GM12878 (cell line): ENCODE results near the gene SLC29A1. TPM values are rescaled to one million over a fixed set of nuclear protein-coding genes. Genes with fewer than 3 reads are reported as not detected.

ENCODE experiments used
- ATF2 ChIP-seq: IDR thresholded peaks from 2 replicates; pipeline ENCODE4 v1.6.1; 2012; ENCODE audit warnings: low read length, inconsistent platforms
- ATF7 ChIP-seq: fragments of 450-650 bp; IDR thresholded peaks from 2 replicates; pipeline ENCODE4 v1.6.1; 2016; ENCODE audit warnings: low read depth, mild to moderate bottlenecking
- CHD4 ChIP-seq: fragments of 200-600 bp; sonication (generic); IDR thresholded peaks from 2 replicates; pipeline ENCODE4 v1.6.1; 2016; ENCODE audit warnings: mild to moderate bottlenecking
- ESRRA ChIP-seq: IDR thresholded peaks from 2 replicates; pipeline ENCODE4 v1.6.1; 2012; ENCODE audit warnings: mild to moderate bottlenecking, low read length, improper control_type of control experiment
- IRF5 ChIP-seq: fragments of 450-650 bp; IDR thresholded peaks from 2 replicates; pipeline ENCODE4 v1.6.1; 2017; ENCODE audit warnings: borderline replicate concordance
- LARP7 ChIP-seq: fragments of 450-650 bp; IDR thresholded peaks from 2 replicates; pipeline ENCODE4 v1.6.1; 2017; ENCODE audit warnings: mild to moderate bottlenecking
- MEF2B ChIP-seq: fragments of 450-650 bp; IDR thresholded peaks from 2 replicates; pipeline ENCODE4 v1.6.1; 2018; ENCODE audit warnings: mild to moderate bottlenecking, moderate library complexity; ENCODE audit not compliant: partially characterized antibody, poor library complexity, severe bottlenecking
- MYB ChIP-seq: fragments of 150-350 bp; IDR thresholded peaks from 2 replicates; pipeline ENCODE4 v1.6.1; 2014; ENCODE audit warnings: mild to moderate bottlenecking, low read depth, low read length, borderline replicate concordance
- MYC ChIP-seq: IDR thresholded peaks from 2 replicates; pipeline ENCODE4 v1.6.1; 2011; ENCODE audit warnings: mild to moderate bottlenecking, low read length, moderate library complexity, inconsistent platforms; ENCODE audit not compliant: insufficient read depth, insufficient replicate concordance, insufficient read length, severe bottlenecking
- NFYA ChIP-seq: IDR thresholded peaks from 2 replicates; pipeline ENCODE4 v1.6.1; 2011; ENCODE audit warnings: low read depth, mild to moderate bottlenecking, low read length, improper control_type of control experiment, borderline replicate concordance
- PAX8 ChIP-seq: fragments of 450-650 bp; IDR thresholded peaks from 2 replicates; pipeline ENCODE4 v1.6.1; 2017; ENCODE audit warnings: mild to moderate bottlenecking, moderate library complexity
- POLR2AphosphoS5 ChIP-seq: IDR thresholded peaks from 2 replicates; pipeline ENCODE4 v1.6.1; 2011; ENCODE audit warnings: mild to moderate bottlenecking, low read length, inconsistent platforms
- PRDM15 ChIP-seq: fragments of 450-650 bp; formaldehyde crosslinking; IDR thresholded peaks from 2 replicates; pipeline ENCODE4 v1.4.0; 2020; ENCODE audit warnings: mild to moderate bottlenecking, moderate library complexity
- RELA ChIP-seq: fragments of 450-650 bp; IDR thresholded peaks from 2 replicates; pipeline ENCODE4 v1.8.0; 2014; ENCODE audit warnings: borderline replicate concordance; ENCODE audit not compliant: partially characterized antibody
- SRF ChIP-seq, 2 experiments: IDR thresholded peaks; 2 replicates each; pipeline ENCODE4 v1.6.1; 2011; ENCODE audit warnings: low read depth in 2 of 2, low read length in 2 of 2, mild to moderate bottlenecking in 1 of 2, moderate library complexity in 1 of 2
- SUPT20H ChIP-seq: IDR thresholded peaks from 2 replicates; pipeline ENCODE4 v1.6.1; 2011; ENCODE audit warnings: low read depth, mild to moderate bottlenecking, low read length, moderate library complexity, borderline replicate concordance; ENCODE audit not compliant: control insufficient read depth
- TCF3 ChIP-seq: IDR thresholded peaks from 2 replicates; pipeline ENCODE4 v1.6.1; 2012; ENCODE audit warnings: low read depth, mild to moderate bottlenecking, low read length, borderline replicate concordance; ENCODE audit not compliant: insufficient read depth
- USF2 ChIP-seq: IDR thresholded peaks from 2 replicates; pipeline ENCODE4 v1.6.1; 2011; ENCODE audit warnings: low read depth, low read length, improper control_type of control experiment, borderline replicate concordance
- polyA plus RNA-seq, 11 experiments: library from polyadenylated mRNA; depleted of rRNA in 4 of 11; unstranded in 6 of 11; stranded (reverse) in 5 of 11; fragments of >200 nt; fragmentation: Nextera tagmentation in 4 of 11; fragmentation: Illumina TruSeq in 1 of 11; extraction: Ambion mirVana in 4 of 11; extraction: Trizol in 1 of 11; gene quantifications; 1 replicate in 1 of 11; 2 replicates in 10 of 11; pipeline versions ENCODE4 v1.2.1 to v1.2.3, GENCODE V29; 2011 to 2016; ENCODE audit warnings: inconsistent platforms in 2 of 11, missing spikeins in 2 of 11, low read depth in 1 of 11
- total RNA-seq, 4 experiments: library from RNA; depleted of rRNA in 3 of 4; stranded (reverse); fragments of >200 nt in 3 of 4; fragmentation: Illumina TruSeq in 1 of 4; extraction: Trizol in 1 of 4; gene quantifications; 2 replicates each; pipeline versions ENCODE4 v1.2.1 to v1.2.3, GENCODE V29; 2013 to 2021

Gene SLC29A1
- total and polyA plus RNA-seq, 10 of the 15 experiments (the other 5 are each of a cell fraction or from before 2014, with no cell fraction given) = 10.0 to 132 (median 93.4) TPM

GRCh38 chr6:44247338-44248302 lies 24.2 kb downstream of the SLC29A1 start (continued):
- TF ChIP-seq ATF2 (no peak), ATF7 (no peak), ESRRA (no peak), POLR2AphosphoS5 (peak; percentile 13), SRF (IDR thresholded peaks at IDR 0.05; ENCODE audit: low read depth in 2 of 2, low read length in 2 of 2) (peak; percentile 73 to 78), SUPT20H (no peak), USF2 (no peak), PAX8 (no peak), MYC (peak; percentile 95), NFYA (no peak), IRF5 (no peak), PRDM15 (CRISPR knock-in tag) (no peak), MEF2B (no peak), LARP7 (peak; percentile 35; the same call in 1 of the 2 replicates), CHD4 (no peak), TCF3 (no peak), MYB (no peak), RELA (no peak)
